H1 (cell line): ENCODE results near the gene MYBPC2. TPM values are rescaled to one million over a fixed set of nuclear protein-coding genes. Genes with fewer than 3 reads are reported as not detected.

ENCODE experiments used
- ATF3 ChIP-seq: IDR thresholded peaks from 2 replicates; pipeline ENCODE4 v1.6.1; 2011; ENCODE audit warnings: low read depth, mild to moderate bottlenecking, low read length; ENCODE audit not compliant: insufficient read depth
- CHD1 ChIP-seq: IDR thresholded peaks from 2 replicates; pipeline ENCODE4 v1.6.1; 2012; ENCODE audit warnings: low read depth, low read length, improper control_type of control experiment
- CHD7 ChIP-seq: fragments of 300-600 bp; sonication (generic); IDR thresholded peaks from 2 replicates; pipeline ENCODE4 v1.7.1; 2012; ENCODE audit warnings: low read length, moderate library complexity, mild to moderate bottlenecking, inconsistent platforms; ENCODE audit not compliant: insufficient replicate concordance
- JUND ChIP-seq: IDR thresholded peaks from 2 replicates; pipeline ENCODE4 v1.6.1; 2011; ENCODE audit warnings: mild to moderate bottlenecking, improper control_type of control experiment, low read length
- SIRT6 ChIP-seq: IDR thresholded peaks from one replicate; pipeline ENCODE4 v1.7.1; 2012; ENCODE audit warnings: low read length, inconsistent platforms
- polyA plus RNA-seq, 7 experiments: library from polyadenylated mRNA; depleted of rRNA in 3 of 7; stranded (reverse) in 5 of 7; unstranded in 2 of 7; fragments of >200 nt in 5 of 7; fragments of 200-250 nt in 2 of 7; gene quantifications; 1 replicate in 5 of 7; 2 replicates in 1 of 7; 4 replicates in 1 of 7; pipeline versions ENCODE4 v1.2.1 to v1.2.3, GENCODE V29; 2011 to 2013; ENCODE audit warnings: missing spikeins in 2 of 7, mixed read lengths in 2 of 7
- total RNA-seq: library from RNA; stranded (reverse); fragmentation: NEBNext Ultra II Directional; extraction: Animal tissue kit (Norgen Biotek cat#: 25700); gene quantifications from 2 replicates; pipeline ENCODE4 v1.2.1, GENCODE V29; 2021

Gene MYBPC2
- total and polyA plus RNA-seq, 2 of the 8 experiments (the other 6 are each of a cell fraction or from before 2014, with no cell fraction given): 1.8 to 3.1 TPM

DNA sequence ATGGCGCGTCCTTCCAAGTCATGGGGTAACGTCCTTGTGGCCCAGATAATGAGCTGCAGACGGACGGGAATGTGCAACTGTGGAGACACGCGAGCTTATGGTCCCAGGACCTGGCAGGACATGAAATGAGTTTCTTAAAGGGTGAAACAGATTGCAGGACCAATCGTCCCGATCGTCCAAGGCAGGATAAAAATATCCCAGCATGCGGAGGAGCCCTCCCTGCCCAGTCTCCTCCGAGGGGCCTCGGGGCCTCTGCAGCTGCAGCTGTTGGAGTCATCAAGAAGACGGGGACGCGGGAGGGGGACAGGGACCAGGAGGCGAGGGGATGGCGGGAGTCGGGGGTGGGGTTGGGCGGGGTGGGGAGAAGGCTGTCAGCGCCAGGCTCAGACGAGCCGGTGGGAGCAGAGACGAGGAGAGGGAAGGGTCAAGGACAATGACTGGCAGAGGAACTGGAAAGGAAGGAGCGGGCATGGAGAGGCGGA lies 58.3 kb downstream of the MYBPC2 start (continued):
- TF ChIP-seq CHD7: no peak
- no peak for TF ChIP-seq ATF3
- no peak for TF ChIP-seq JUND
- TF ChIP-seq SIRT6: no peak
- no peak for TF ChIP-seq CHD1
